Loucy (cell line): ENCODE data around the gene NLRP12.
"Not testable (repeated sequence)": the region's sequence is repeated elsewhere in the genome, so short reads cannot be mapped to it uniquely, and the experiment has no call there.

Source experiments
- H2AFZ ChIP-seq: fragments of 200-600 bp; sonication (generic); 2 replicates; pipeline ENCODE4 v1.6.0; 2016; ENCODE audit warnings: antibody characterized with exemption, mild to moderate bottlenecking, low read length, moderate library complexity
- H3F3A ChIP-seq: fragments of 200-600 bp; 2 replicates; pipeline ENCODE4 v1.6.0; 2016; ENCODE audit warnings: antibody characterized with exemption, low read depth, mild to moderate bottlenecking
- H3K27me3 ChIP-seq: fragments of 200-600 bp; sonication (generic); 2 replicates; pipeline ENCODE4 v1.6.1; 2014; ENCODE audit warnings: low read length, mild to moderate bottlenecking; ENCODE audit not compliant: insufficient read depth, poor library complexity, severe bottlenecking
- H3K36me3 ChIP-seq: fragments of 200-600 bp; sonication (generic); 2 replicates; pipeline ENCODE4 v1.6.1; 2016; ENCODE audit warnings: low read length; ENCODE audit not compliant: insufficient read depth
- H3K4me1 ChIP-seq: fragments of 200-600 bp; sonication (generic); 2 replicates; pipeline ENCODE4 v1.5.1; 2014; ENCODE audit warnings: low read length, mild to moderate bottlenecking; ENCODE audit not compliant: insufficient read depth, poor library complexity, severe bottlenecking
- H3K4me2 ChIP-seq: fragments of 200-600 bp; sonication (generic); 2 replicates; pipeline ENCODE4 v1.6.0; 2014; ENCODE audit warnings: antibody characterized with exemption, low read length, low read depth, mild to moderate bottlenecking; ENCODE audit not compliant: poor library complexity, severe bottlenecking
- H3K4me3 ChIP-seq: fragments of 200-600 bp; sonication (generic); 2 replicates; pipeline ENCODE4 v1.5.1; 2014; ENCODE audit warnings: low read length, mild to moderate bottlenecking, mixed read lengths; ENCODE audit not compliant: poor library complexity, severe bottlenecking
- H3K79me2 ChIP-seq: fragments of 200-600 bp; sonication (generic); 2 replicates; pipeline ENCODE4 v1.6.1; 2014; ENCODE audit warnings: low read length; ENCODE audit not compliant: insufficient read depth
- H3K9ac ChIP-seq: fragments of 200-600 bp; sonication (generic); 2 replicates; pipeline ENCODE4 v1.6.0; 2014; ENCODE audit warnings: mild to moderate bottlenecking, low read depth, low read length, moderate library complexity; ENCODE audit not compliant: poor library complexity, severe bottlenecking
- H3K9me2 ChIP-seq: fragments of 200-600 bp; sonication (generic); replicated peaks from 2 replicates; pipeline ENCODE4 v1.6.1; 2016; ENCODE audit warnings: low read depth, low read length, mixed read lengths
- H3K9me3 ChIP-seq: fragments of 200-600 bp; sonication (generic); 2 replicates; pipeline ENCODE4 v1.6.1; 2014; ENCODE audit warnings: mild to moderate bottlenecking, antibody characterized with exemption, low read length, low read depth; ENCODE audit not compliant: insufficient read depth
- H4K20me1 ChIP-seq: fragments of 200-600 bp; sonication (generic); 2 replicates; pipeline ENCODE4 v1.6.0; 2014; ENCODE audit warnings: antibody characterized with exemption, low read length, mild to moderate bottlenecking; ENCODE audit not compliant: insufficient read depth, poor library complexity, severe bottlenecking
- CTCF ChIP-seq: fragments of 200-600 bp; sonication (generic); conservative IDR thresholded peaks from 2 replicates; pipeline ENCODE4 v1.5.1; 2014; ENCODE audit warnings: mild to moderate bottlenecking, antibody characterized with exemption, low read length
- EZH2phosphoT487 ChIP-seq: fragments of 200-600 bp; IDR thresholded peaks from 2 replicates; pipeline ENCODE4 v1.6.1; 2018; ENCODE audit warnings: antibody characterized with exemption, mild to moderate bottlenecking, moderate library complexity, borderline replicate concordance

NLRP12 gene

GRCh38 chr19:53844849-53845246 is 20.7 kb upstream of the NLRP12 start:
- Histone ChIP-seq H3K9me3 (no peaks in the 10 kb centered on the region), H3K27me3 (no peaks in the 10 kb centered on the region), H3K4me2 (no peak overlapping the region), H4K20me1 (no peaks in the 10 kb centered on the region), H3K4me3 (no peak overlapping the region), H3K4me1 (peaks cover 3% of the 10 kb centered on the region), H3K36me3 (no peaks in the 10 kb centered on the region), H3K79me2 (no peaks in the 10 kb centered on the region), H3K9me2 (no peaks in the 10 kb centered on the region), H3F3A (no peaks in the 10 kb centered on the region), H2AFZ (no peak overlapping the region), H3K9ac (no peak overlapping the region)
- no peak for TF ChIP-seq EZH2phosphoT487
- no peak for TF ChIP-seq CTCF

GRCh38 chr19:53840914-53841313 is 16.8 kb upstream of the NLRP12 start:
- H3K4me2 ChIP-seq, H3F3A ChIP-seq, H3K27me3 ChIP-seq, H3K9me2 ChIP-seq, H3K79me2 ChIP-seq, H3K36me3 ChIP-seq, H3K9me3 ChIP-seq, H3K9ac ChIP-seq, H2AFZ ChIP-seq, H3K4me1 ChIP-seq, H3K4me3 ChIP-seq, H4K20me1 ChIP-seq: not testable (repeated sequence)

DNA sequence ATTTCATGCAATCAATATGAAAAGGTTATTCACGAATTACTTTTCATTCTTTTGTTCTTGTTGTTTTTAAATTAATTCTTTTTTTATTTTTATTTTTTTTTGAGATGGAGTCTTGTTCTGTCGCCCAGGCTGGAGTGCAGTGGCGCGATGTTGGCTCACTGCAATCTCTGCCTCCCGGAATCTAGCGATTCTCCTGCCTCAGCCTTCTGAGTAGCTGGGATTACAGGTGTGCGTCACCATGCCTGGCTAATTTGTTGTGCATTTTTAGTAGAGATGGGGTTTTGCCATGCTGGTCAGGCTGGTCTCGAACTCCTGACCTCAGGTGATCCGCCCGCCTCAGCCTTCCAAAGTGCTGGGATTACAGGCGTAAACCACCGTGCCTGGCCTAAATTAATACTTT is 16.1 kb upstream of the NLRP12 start:
- H3K79me2 ChIP-seq, H3F3A ChIP-seq, H3K4me1 ChIP-seq, H3K9me2 ChIP-seq, H3K36me3 ChIP-seq, H3K9ac ChIP-seq, H3K9me3 ChIP-seq, H3K4me2 ChIP-seq, H3K4me3 ChIP-seq, H4K20me1 ChIP-seq, H3K27me3 ChIP-seq, H2AFZ ChIP-seq: not testable (repeated sequence)

DNA sequence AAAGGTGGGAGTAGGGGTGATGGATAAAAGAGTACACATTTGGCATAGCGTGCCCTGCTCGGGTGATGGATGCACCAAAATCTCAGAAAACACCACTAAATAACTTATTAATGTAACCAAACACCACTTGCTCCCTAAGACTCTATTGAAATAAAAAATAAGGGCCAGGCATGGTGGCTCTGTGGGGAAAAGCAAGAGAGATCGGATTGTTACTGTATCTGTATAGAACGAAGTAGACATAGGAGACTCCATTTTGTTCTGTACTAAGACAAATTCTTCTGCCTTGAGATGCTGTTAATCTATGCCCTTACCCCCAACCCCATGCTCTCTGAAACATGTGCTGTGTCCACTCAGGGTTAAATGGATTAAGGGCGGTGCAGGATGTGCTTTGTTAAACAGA is 14.3 kb upstream of the NLRP12 start:
- not testable (repeated sequence) for H3K36me3 ChIP-seq, H4K20me1 ChIP-seq, H3K4me1 ChIP-seq, H3K9ac ChIP-seq, H3K27me3 ChIP-seq, H3K9me3 ChIP-seq, H3K79me2 ChIP-seq, H2AFZ ChIP-seq, H3F3A ChIP-seq, H3K4me3 ChIP-seq, H3K9me2 ChIP-seq, H3K4me2 ChIP-seq

DNA sequence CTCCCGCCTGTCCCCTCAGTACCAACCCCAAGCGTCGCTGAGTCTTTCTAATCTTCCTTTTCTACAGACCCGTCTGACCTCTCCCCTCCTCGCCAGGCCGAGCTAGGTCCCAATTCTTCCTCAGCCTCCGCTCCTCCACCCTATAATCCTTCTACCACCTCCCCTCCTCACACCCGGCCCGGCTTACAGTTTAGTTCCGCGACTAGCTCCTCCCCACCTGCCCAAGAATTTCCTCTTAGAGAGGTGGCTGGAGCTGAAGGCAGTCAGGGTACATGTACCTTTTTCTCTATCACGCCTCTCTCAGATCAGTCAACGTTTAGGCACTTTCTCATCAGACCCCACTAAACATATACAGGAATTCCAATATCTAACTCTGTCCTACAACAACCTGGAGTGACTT is 8.7 kb upstream of the NLRP12 start:
- not testable (repeated sequence) for H4K20me1 ChIP-seq, H3F3A ChIP-seq, H2AFZ ChIP-seq, H3K4me3 ChIP-seq, H3K4me2 ChIP-seq, H3K79me2 ChIP-seq, H3K4me1 ChIP-seq, H3K9me3 ChIP-seq, H3K9ac ChIP-seq, H3K36me3 ChIP-seq, H3K27me3 ChIP-seq, H3K9me2 ChIP-seq
